Loucy (cell line): ENCODE results near the gene CATSPERD.

ENCODE experiments used
- H2AFZ ChIP-seq: fragments of 200-600 bp; sonication (generic); 2 replicates; pipeline ENCODE4 v1.6.0; 2016; ENCODE audit warnings: antibody characterized with exemption, mild to moderate bottlenecking, low read length, moderate library complexity
- H3F3A ChIP-seq: fragments of 200-600 bp; 2 replicates; pipeline ENCODE4 v1.6.0; 2016; ENCODE audit warnings: antibody characterized with exemption, low read depth, mild to moderate bottlenecking
- H3K27me3 ChIP-seq: fragments of 200-600 bp; sonication (generic); 2 replicates; pipeline ENCODE4 v1.6.1; 2014; ENCODE audit warnings: low read length, mild to moderate bottlenecking; ENCODE audit not compliant: insufficient read depth, poor library complexity, severe bottlenecking
- H3K36me3 ChIP-seq: fragments of 200-600 bp; sonication (generic); 2 replicates; pipeline ENCODE4 v1.6.1; 2016; ENCODE audit warnings: low read length; ENCODE audit not compliant: insufficient read depth
- H3K4me1 ChIP-seq: fragments of 200-600 bp; sonication (generic); 2 replicates; pipeline ENCODE4 v1.5.1; 2014; ENCODE audit warnings: low read length, mild to moderate bottlenecking; ENCODE audit not compliant: insufficient read depth, poor library complexity, severe bottlenecking
- H3K4me2 ChIP-seq: fragments of 200-600 bp; sonication (generic); 2 replicates; pipeline ENCODE4 v1.6.0; 2014; ENCODE audit warnings: antibody characterized with exemption, low read length, low read depth, mild to moderate bottlenecking; ENCODE audit not compliant: poor library complexity, severe bottlenecking
- H3K4me3 ChIP-seq: fragments of 200-600 bp; sonication (generic); 2 replicates; pipeline ENCODE4 v1.5.1; 2014; ENCODE audit warnings: low read length, mild to moderate bottlenecking, mixed read lengths; ENCODE audit not compliant: poor library complexity, severe bottlenecking
- H3K79me2 ChIP-seq: fragments of 200-600 bp; sonication (generic); 2 replicates; pipeline ENCODE4 v1.6.1; 2014; ENCODE audit warnings: low read length; ENCODE audit not compliant: insufficient read depth
- H3K9ac ChIP-seq: fragments of 200-600 bp; sonication (generic); 2 replicates; pipeline ENCODE4 v1.6.0; 2014; ENCODE audit warnings: mild to moderate bottlenecking, low read depth, low read length, moderate library complexity; ENCODE audit not compliant: poor library complexity, severe bottlenecking
- H3K9me2 ChIP-seq: fragments of 200-600 bp; sonication (generic); replicated peaks from 2 replicates; pipeline ENCODE4 v1.6.1; 2016; ENCODE audit warnings: low read depth, low read length, mixed read lengths
- H3K9me3 ChIP-seq: fragments of 200-600 bp; sonication (generic); 2 replicates; pipeline ENCODE4 v1.6.1; 2014; ENCODE audit warnings: mild to moderate bottlenecking, antibody characterized with exemption, low read length, low read depth; ENCODE audit not compliant: insufficient read depth
- H4K20me1 ChIP-seq: fragments of 200-600 bp; sonication (generic); 2 replicates; pipeline ENCODE4 v1.6.0; 2014; ENCODE audit warnings: antibody characterized with exemption, low read length, mild to moderate bottlenecking; ENCODE audit not compliant: insufficient read depth, poor library complexity, severe bottlenecking
- CTCF ChIP-seq: fragments of 200-600 bp; sonication (generic); conservative IDR thresholded peaks from 2 replicates; pipeline ENCODE4 v1.5.1; 2014; ENCODE audit warnings: mild to moderate bottlenecking, antibody characterized with exemption, low read length
- EZH2phosphoT487 ChIP-seq: fragments of 200-600 bp; IDR thresholded peaks from 2 replicates; pipeline ENCODE4 v1.6.1; 2018; ENCODE audit warnings: antibody characterized with exemption, mild to moderate bottlenecking, moderate library complexity, borderline replicate concordance

CATSPERD gene

GRCh38 chr19:5772416-5772815 is 52.0 kb downstream of the CATSPERD start:
- TF ChIP-seq CTCF = no peak
- TF ChIP-seq EZH2phosphoT487 = no peak
- Histone ChIP-seq H3K27me3 (no peaks in the 10 kb centered on the region), H3K9me2 (no peaks in the 10 kb centered on the region), H3K4me3 (no peak overlapping the region), H2AFZ (no peak overlapping the region; the same call in 1 of the 2 replicates), H3K9ac (no peak overlapping the region), H3F3A (no peaks in the 10 kb centered on the region), H3K4me1 (no peaks in the 10 kb centered on the region), H3K79me2 (no peaks in the 10 kb centered on the region), H4K20me1 (no peaks in the 10 kb centered on the region), H3K9me3 (no peaks in the 10 kb centered on the region), H3K36me3 (no peaks in the 10 kb centered on the region), H3K4me2 (no peak overlapping the region)

GRCh38 chr19:5773276-5773675 is 52.8 kb downstream of the CATSPERD start:
- no peaks in the 10 kb centered on the region for H3K4me1 ChIP-seq
- H4K20me1 ChIP-seq = no peaks in the 10 kb centered on the region
- H3K9me3 ChIP-seq = no peaks in the 10 kb centered on the region
- no peaks in the 10 kb centered on the region for H3K79me2 ChIP-seq
- no peak overlapping the region for H3K4me3 ChIP-seq
- peak overlapping the region; percentile 43; the same call in 1 of the 2 replicates for H2AFZ ChIP-seq
- no peak for TF ChIP-seq CTCF
- no peak for TF ChIP-seq EZH2phosphoT487
- no peak overlapping the region for H3K4me2 ChIP-seq
- H3K9me2 ChIP-seq = no peaks in the 10 kb centered on the region
- no peaks in the 10 kb centered on the region for H3K27me3 ChIP-seq
- no peak overlapping the region for H3K9ac ChIP-seq
- H3K36me3 ChIP-seq = no peaks in the 10 kb centered on the region
- no peaks in the 10 kb centered on the region for H3F3A ChIP-seq

DNA sequence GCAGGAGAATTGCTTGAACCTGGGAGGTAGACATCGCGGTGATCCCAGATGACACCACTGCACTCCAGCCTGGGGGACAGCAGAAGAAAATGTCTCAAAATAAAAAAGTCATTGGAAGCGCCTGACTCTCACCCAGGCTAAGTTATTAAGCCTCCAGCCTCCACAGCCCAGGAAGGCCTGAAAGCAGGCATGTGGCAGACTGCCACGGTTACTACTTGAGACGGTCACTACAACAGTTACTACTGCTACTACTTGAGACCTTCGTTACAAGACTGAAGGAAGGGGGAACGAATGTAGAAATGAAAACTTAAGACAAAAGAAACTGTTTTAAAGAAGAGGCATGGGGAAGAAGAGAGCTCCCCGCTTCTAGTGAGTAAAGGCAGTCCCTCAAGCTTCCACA is 54.5 kb downstream of the CATSPERD start:
- no peaks in the 10 kb centered on the region for H3K9me2 ChIP-seq
- H4K20me1 ChIP-seq = no peaks in the 10 kb centered on the region
- no peaks in the 10 kb centered on the region for H3K9me3 ChIP-seq
- H2AFZ ChIP-seq = no peak overlapping the region
- no peaks in the 10 kb centered on the region for H3F3A ChIP-seq
- no peaks in the 10 kb centered on the region for H3K79me2 ChIP-seq
- no peaks in the 10 kb centered on the region for H3K36me3 ChIP-seq
- H3K4me1 ChIP-seq = no peaks in the 10 kb centered on the region
- TF ChIP-seq CTCF (no peak), EZH2phosphoT487 (no peak)
- H3K4me3 ChIP-seq = no peak overlapping the region
- no peak overlapping the region for H3K9ac ChIP-seq
- H3K4me2 ChIP-seq = no peak overlapping the region
- H3K27me3 ChIP-seq = no peaks in the 10 kb centered on the region
